Choroid plexus epithelial cell (primary cell): Measurements from ENCODE around the gene SPATA32.

Experiments
- DNase-seq: peaks from one replicate; pipeline ENCODE4 v3.0.0-alpha.2; 2010; ENCODE audit warnings: low read depth
- H3K4me3 ChIP-seq: 2 replicates; pipeline ENCODE4 v1.5.1; 2011; ENCODE audit warnings: low read depth, mild to moderate bottlenecking, control low read depth, low read length, moderate library complexity
- CTCF ChIP-seq: conservative IDR thresholded peaks from 2 replicates; pipeline ENCODE4 v1.5.1; 2011; ENCODE audit warnings: low read depth, mild to moderate bottlenecking, control low read depth, inconsistent platforms, low read length, moderate library complexity

The SPATA32 gene

GRCh38 chr17:45231481-45232116 is 30.3 kb downstream of the SPATA32 start:
- no peak overlapping the region for H3K4me3 ChIP-seq
- peak; percentile 22 for DNase-seq

GRCh38 chr17:45230787-45231480 is 31.0 kb downstream of the SPATA32 start:
- DNase-seq: peak; percentile 44
- no peak overlapping the region for H3K4me3 ChIP-seq
- TF ChIP-seq CTCF: no peak

More at GRCh38 chr17:45231481-45232116, 30.3 kb downstream of the SPATA32 start:
- TF ChIP-seq CTCF: peak; percentile 58

- no peak for DNase-seq
- no peak overlapping the region for H3K4me3 ChIP-seq
- TF ChIP-seq CTCF: no peak
Measured at GRCh38 chr17:45230410-45230786, 31.5 kb downstream of the SPATA32 start.

GRCh38 chr17:45229681-45230409 is 32.0 kb downstream of the SPATA32 start:
- peak; percentile 39 for DNase-seq
- H3K4me3 ChIP-seq: no peak overlapping the region
- no peak for TF ChIP-seq CTCF

- no peak for TF ChIP-seq CTCF
- DNase-seq: peak; percentile 95
- H3K4me3 ChIP-seq: no peak overlapping the region
Measured at GRCh38 chr17:45228763-45229539, 32.9 kb downstream of the SPATA32 start.

GRCh38 chr17:45227926-45228762 is 33.8 kb downstream of the SPATA32 start:
- no peak overlapping the region for H3K4me3 ChIP-seq
- TF ChIP-seq CTCF: no peak
- no peak for DNase-seq
